Stimulated activated CD8-positive, alpha-beta memory T cell treated with anti-CD3 and anti-CD28 coated beads, Interleukin-15, amount 100 ng/mL, for 48 hours (primary cell): ENCODE results near the gene LRRC32.
"Not testable (repeated sequence)": the region's sequence is repeated elsewhere in the genome, so short reads cannot be mapped to it uniquely, and the experiment has no call there.

Experiments
- DNase-seq, 2 donors: peaks; one replicate each; pipeline ENCODE4 v3.0.0-alpha.2; 2020; ENCODE audit warnings: low read depth in 2 of 2

Gene LRRC32

GRCh38 chr11:76629116-76629852 is 41.3 kb downstream of the LRRC32 start:
- DNase-seq = peak; percentile 44 to 45

- peak; percentile 69 to 74 for DNase-seq
Observed at GRCh38 chr11:76628408-76628947, 42.1 kb downstream of the LRRC32 start.

- no peak for DNase-seq
Observed at GRCh38 chr11:76627606-76628005, 42.9 kb downstream of the LRRC32 start.

GRCh38 chr11:76626921-76627401 is 43.6 kb downstream of the LRRC32 start:
- peak; percentile 71 to 78 for DNase-seq

- DNase-seq = no peak
Observed at GRCh38 chr11:76626266-76626665, 44.3 kb downstream of the LRRC32 start.

GRCh38 chr11:76625472-76626186 is 44.9 kb downstream of the LRRC32 start:
- no peak for DNase-seq

- no peak for DNase-seq
Observed at GRCh38 chr11:76624500-76625379, 45.8 kb downstream of the LRRC32 start.

- DNase-seq = no peak
Observed at GRCh38 chr11:76623884-76624419, 46.6 kb downstream of the LRRC32 start.

- DNase-seq = no peak
Observed at GRCh38 chr11:76623171-76623883, 47.2 kb downstream of the LRRC32 start.

- no peak for DNase-seq
Observed at GRCh38 chr11:76622493-76623094, 48.0 kb downstream of the LRRC32 start.

- no peak for DNase-seq
Observed at GRCh38 chr11:76621868-76622267, 48.7 kb downstream of the LRRC32 start.

- DNase-seq = no peak
Observed at GRCh38 chr11:76621466-76621865, 49.1 kb downstream of the LRRC32 start.

GRCh38 chr11:76620489-76620888 is 50.1 kb downstream of the LRRC32 start:
- DNase-seq = no peak

GRCh38 chr11:76619801-76620200 is 50.7 kb downstream of the LRRC32 start:
- DNase-seq = not testable (repeated sequence)

- DNase-seq = no peak
Observed at GRCh38 chr11:76617553-76618265, 52.8 kb downstream of the LRRC32 start.

GRCh38 chr11:76616676-76617552 is 53.6 kb downstream of the LRRC32 start:
- no peak for DNase-seq

GRCh38 chr11:76615950-76616349 is 54.6 kb downstream of the LRRC32 start:
- DNase-seq = no peak

GRCh38 chr11:76614471-76615179 is 55.9 kb downstream of the LRRC32 start:
- no peak for DNase-seq
